ENCODE measurements around the gene ACOT13.
A peak's percentile ranks its signal among the peaks of the same experiment; 100 is the strongest.
"Not testable (repeated sequence)": the region's sequence is repeated elsewhere in the genome, so short reads cannot be mapped to it uniquely, and the experiment has no call there.

ACOT13 gene

GRCh38 chr6:24744911-24745310, 78.0 kb downstream of the ACOT13 start:
- Histone ChIP-seq H3K27ac (ENCODE audit: low read length, poor library complexity, severe bottlenecking) (no peak overlapping the region), H4K8ac (ENCODE audit: low read length) (no peak overlapping the region), H4K91ac (ENCODE audit: low read length) (no peak overlapping the region), H2BK12ac (ENCODE audit: low read length in 2 of 2) (no peak overlapping the region), H3K36me3 (ENCODE audit: control insufficient read depth in 1 of 2, insufficient read depth in 2 of 2, low read depth in 1 of 2, low read length in 2 of 2) (no peaks in the 10 kb centered on the region), H3K4ac (ENCODE audit: low read depth in 1 of 2, low read length in 2 of 2) (no peak overlapping the region), H2BK15ac (ENCODE audit: low read depth, poor library complexity, severe bottlenecking) (no peak overlapping the region), H3K4me1 (ENCODE audit: control insufficient read depth, insufficient read depth, low read depth, low read length) (no peaks in the 10 kb centered on the region), H2AFZ (ENCODE audit: low read depth, low read length) (no peak overlapping the region), H3K18ac (ENCODE audit: low read depth in 1 of 2, low read length in 2 of 2) (no peak overlapping the region), H3K23ac (ENCODE audit: low read length in 2 of 2) (no peak overlapping the region), H2BK120ac (ENCODE audit: low read depth, low read length) (no peak overlapping the region), H3K9me3 (ENCODE audit: control insufficient read depth, low read length) (no peaks in the 10 kb centered on the region), H3K14ac (ENCODE audit: low read length in 2 of 2) (no peak overlapping the region), H3K4me2 (ENCODE audit: low read length, poor library complexity, severe bottlenecking) (no peak overlapping the region), H2BK5ac (ENCODE audit: low read depth, low read length, poor library complexity, severe bottlenecking) (no peak overlapping the region), H2AK5ac (ENCODE audit: low read length, severe bottlenecking) (no peak overlapping the region), H3K9ac (ENCODE audit: low read length) (no peak overlapping the region), H3K27me3 (ENCODE audit: control insufficient read depth in 1 of 2, insufficient read depth in 1 of 2, low read length in 2 of 2) (no peaks in the 10 kb centered on the region), H3K4me3 (ENCODE audit: insufficient read depth in 1 of 2, low read depth in 1 of 2, low read length in 2 of 2) (no peak overlapping the region), H3K79me1 (replicated peaks; ENCODE audit: low read length, poor library complexity, severe bottlenecking) (no peaks in the 10 kb centered on the region)
- WGBS = 95% methylated on average over 5 of the region's 5 CpGs
- no peak for DNase-seq

- Histone ChIP-seq H3K23ac (ENCODE audit: low read length in 2 of 2) (peak overlapping the region in 1 of 2 experiments; percentile 60), H3K4ac (ENCODE audit: low read depth in 1 of 2, low read length in 2 of 2) (no peak overlapping the region), H4K8ac (ENCODE audit: low read length) (no peak overlapping the region), H3K4me3 (ENCODE audit: insufficient read depth in 1 of 2, low read depth in 1 of 2, low read length in 2 of 2) (no peak overlapping the region), H3K18ac (ENCODE audit: low read depth in 1 of 2, low read length in 2 of 2) (no peak overlapping the region), H3K36me3 (ENCODE audit: control insufficient read depth in 1 of 2, insufficient read depth in 2 of 2, low read depth in 1 of 2, low read length in 2 of 2) (no peaks in the 10 kb centered on the region), H3K27ac (ENCODE audit: low read length, poor library complexity, severe bottlenecking) (no peak overlapping the region), H3K14ac (ENCODE audit: low read length in 2 of 2) (no peak overlapping the region), H2BK5ac (ENCODE audit: low read depth, low read length, poor library complexity, severe bottlenecking) (no peak overlapping the region), H4K91ac (ENCODE audit: low read length) (no peak overlapping the region), H3K4me1 (ENCODE audit: control insufficient read depth, insufficient read depth, low read depth, low read length) (no peaks in the 10 kb centered on the region), H2AFZ (ENCODE audit: low read depth, low read length) (no peak overlapping the region), H3K4me2 (ENCODE audit: low read length, poor library complexity, severe bottlenecking) (no peak overlapping the region), H2BK12ac (ENCODE audit: low read length in 2 of 2) (no peak overlapping the region), H3K27me3 (ENCODE audit: control insufficient read depth in 1 of 2, insufficient read depth in 1 of 2, low read length in 2 of 2) (no peaks in the 10 kb centered on the region), H3K79me1 (replicated peaks; ENCODE audit: low read length, poor library complexity, severe bottlenecking) (no peaks in the 10 kb centered on the region), H2AK5ac (ENCODE audit: low read length, severe bottlenecking) (no peak overlapping the region), H2BK120ac (ENCODE audit: low read depth, low read length) (no peak overlapping the region), H2BK15ac (ENCODE audit: low read depth, poor library complexity, severe bottlenecking) (no peak overlapping the region), H3K9ac (ENCODE audit: low read length) (no peak overlapping the region), H3K9me3 (ENCODE audit: control insufficient read depth, low read length) (no peaks in the 10 kb centered on the region)
- DNase-seq = no peak
- 98% methylated on average over 3 of the region's 3 CpGs for WGBS
These were observed 82.4 kb downstream of the ACOT13 start for GRCh38 chr6:24749297-24749696.

GRCh38 chr6:24750878-24751277, 84.0 kb downstream of the ACOT13 start:
- WGBS = 80% methylated on average over 3 of the region's 3 CpGs
- not testable (repeated sequence) for H3K36me3 ChIP-seq (ENCODE audit: control insufficient read depth in 1 of 2, insufficient read depth in 2 of 2, low read depth in 1 of 2, low read length in 2 of 2)

GRCh38 chr6:24752503-24752902, 85.6 kb downstream of the ACOT13 start:
- WGBS = 94% methylated on average over 2 of the region's 2 CpGs
- H3K18ac ChIP-seq (ENCODE audit: low read depth in 1 of 2, low read length in 2 of 2) = no peak overlapping the region
- no peak overlapping the region for H2BK15ac ChIP-seq (ENCODE audit: low read depth, poor library complexity, severe bottlenecking)
- H3K79me1 ChIP-seq (replicated peaks; ENCODE audit: low read length, poor library complexity, severe bottlenecking) = no peaks in the 10 kb centered on the region
- H4K91ac ChIP-seq (ENCODE audit: low read length) = no peak overlapping the region
- H3K36me3 ChIP-seq (ENCODE audit: control insufficient read depth in 1 of 2, insufficient read depth in 2 of 2, low read depth in 1 of 2, low read length in 2 of 2) = no peaks in the 10 kb centered on the region
- H3K4ac ChIP-seq (ENCODE audit: low read depth in 1 of 2, low read length in 2 of 2) = no peak overlapping the region
- no peak overlapping the region for H3K23ac ChIP-seq (ENCODE audit: low read length in 2 of 2)
- no peak overlapping the region for H3K4me2 ChIP-seq (ENCODE audit: low read length, poor library complexity, severe bottlenecking)
- no peak overlapping the region for H2BK5ac ChIP-seq (ENCODE audit: low read depth, low read length, poor library complexity, severe bottlenecking)
- no peak overlapping the region for H3K9ac ChIP-seq (ENCODE audit: low read length)
- H2BK120ac ChIP-seq (ENCODE audit: low read depth, low read length) = no peak overlapping the region
- H3K14ac ChIP-seq (ENCODE audit: low read length in 2 of 2) = no peak overlapping the region
- no peak for DNase-seq
- H3K4me1 ChIP-seq (ENCODE audit: control insufficient read depth, insufficient read depth, low read depth, low read length) = no peaks in the 10 kb centered on the region
- H3K9me3 ChIP-seq (ENCODE audit: control insufficient read depth, low read length) = no peaks in the 10 kb centered on the region
- no peak overlapping the region for H2AFZ ChIP-seq (ENCODE audit: low read depth, low read length)
- no peak overlapping the region for H2BK12ac ChIP-seq (ENCODE audit: low read length in 2 of 2)
- H4K8ac ChIP-seq (ENCODE audit: low read length) = no peak overlapping the region
- no peak overlapping the region for H3K27ac ChIP-seq (ENCODE audit: low read length, poor library complexity, severe bottlenecking)
- H3K4me3 ChIP-seq (ENCODE audit: insufficient read depth in 1 of 2, low read depth in 1 of 2, low read length in 2 of 2) = no peak overlapping the region
- H2AK5ac ChIP-seq (ENCODE audit: low read length, severe bottlenecking) = no peak overlapping the region
- H3K27me3 ChIP-seq (ENCODE audit: control insufficient read depth in 1 of 2, insufficient read depth in 1 of 2, low read length in 2 of 2) = no peaks in the 10 kb centered on the region

More at GRCh38 chr6:24750878-24751277, 84.0 kb downstream of the ACOT13 start:
- H3K27me3 ChIP-seq (ENCODE audit: control insufficient read depth in 1 of 2, insufficient read depth in 1 of 2, low read length in 2 of 2); H2BK12ac ChIP-seq (ENCODE audit: low read length in 2 of 2); H3K4ac ChIP-seq (ENCODE audit: low read depth in 1 of 2, low read length in 2 of 2); H3K18ac ChIP-seq (ENCODE audit: low read depth in 1 of 2, low read length in 2 of 2); H4K91ac ChIP-seq (ENCODE audit: low read length); H3K9ac ChIP-seq (ENCODE audit: low read length); H3K4me3 ChIP-seq (ENCODE audit: insufficient read depth in 1 of 2, low read depth in 1 of 2, low read length in 2 of 2); H3K4me2 ChIP-seq (ENCODE audit: low read length, poor library complexity, severe bottlenecking); H2AFZ ChIP-seq (ENCODE audit: low read depth, low read length); H3K79me1 ChIP-seq (replicated peaks; ENCODE audit: low read length, poor library complexity, severe bottlenecking); H3K4me1 ChIP-seq (ENCODE audit: control insufficient read depth, insufficient read depth, low read depth, low read length); H2AK5ac ChIP-seq (ENCODE audit: low read length, severe bottlenecking); H2BK15ac ChIP-seq (ENCODE audit: low read depth, poor library complexity, severe bottlenecking); H2BK120ac ChIP-seq (ENCODE audit: low read depth, low read length); H3K14ac ChIP-seq (ENCODE audit: low read length in 2 of 2); H3K9me3 ChIP-seq (ENCODE audit: control insufficient read depth, low read length); H3K27ac ChIP-seq (ENCODE audit: low read length, poor library complexity, severe bottlenecking); H4K8ac ChIP-seq (ENCODE audit: low read length); DNase-seq; H3K23ac ChIP-seq (ENCODE audit: low read length in 2 of 2); H2BK5ac ChIP-seq (ENCODE audit: low read depth, low read length, poor library complexity, severe bottlenecking): not testable (repeated sequence)

Measured in mesenchymal stem cell (in vitro differentiated cells and primary cell).